GM18909 (cell line): Measurements from ENCODE around the gene KRT33A.
A peak's percentile ranks its signal among the peaks of the same experiment; 100 is the strongest.

Experiments used
- ATAC-seq: cut with Tn5 transposase; IDR thresholded peaks from one replicate; pipeline ENCODE4 v1.9.1; 2021; ENCODE audit warnings: mild to moderate bottlenecking; ENCODE audit not compliant: unreplicated experiment, poor library complexity

KRT33A gene

GRCh38 chr17:41308251-41308917, 42.2 kb downstream of the KRT33A start:
- ATAC-seq: peak; percentile 81

GRCh38 chr17:41307647-41308046, 43.0 kb downstream of the KRT33A start:
- ATAC-seq: no peak

- no peak for ATAC-seq
Measured at GRCh38 chr17:41304091-41304490, 46.5 kb downstream of the KRT33A start.

GRCh38 chr17:41302981-41303380, 47.6 kb downstream of the KRT33A start:
- ATAC-seq: no peak

GRCh38 chr17:41301916-41302901, 48.4 kb downstream of the KRT33A start, which contains the start of gene KRTAP29-1:
KRTAP29-1 (minus strand) TSS chr17:41302851; CDS start chr17:41302851, 0 bp downstream.
- ATAC-seq: no peak

- ATAC-seq: no peak
Measured at GRCh38 chr17:41301204-41301790, 49.3 kb downstream of the KRT33A start.

GRCh38 chr17:41298458-41299135, 52.0 kb downstream of the KRT33A start:
- ATAC-seq: no peak

GRCh38 chr17:41296846-41297245, 53.8 kb downstream of the KRT33A start:
- no peak for ATAC-seq
